Measurements from ENCODE around the gene FAM174C.
"Not testable (repeated sequence)": the region's sequence is repeated elsewhere in the genome, so short reads cannot be mapped to it uniquely, and the experiment has no call there.

The FAM174C gene

GRCh38 chr19:1237027-1237659 lies 38.2 kb upstream of the FAM174C start:
- no peak for DNase-seq (ENCODE audit: low spot score)

GRCh38 chr19:1237754-1238368 lies 37.5 kb upstream of the FAM174C start, which contains the start of gene CBARP:
TSS of gene CBARP (minus strand) at chr19:1238005. CDS start at chr19:1236100, 1,905 bp downstream.
- DNase-seq (ENCODE audit: low spot score) = peak; percentile 20

GRCh38 chr19:1238369-1239303 lies 36.7 kb upstream of the FAM174C start:
- no peak for DNase-seq (ENCODE audit: low spot score)

- DNase-seq (ENCODE audit: low spot score) = no peak
Observed at GRCh38 chr19:1239420-1239795, 35.9 kb upstream of the FAM174C start.

DNA sequence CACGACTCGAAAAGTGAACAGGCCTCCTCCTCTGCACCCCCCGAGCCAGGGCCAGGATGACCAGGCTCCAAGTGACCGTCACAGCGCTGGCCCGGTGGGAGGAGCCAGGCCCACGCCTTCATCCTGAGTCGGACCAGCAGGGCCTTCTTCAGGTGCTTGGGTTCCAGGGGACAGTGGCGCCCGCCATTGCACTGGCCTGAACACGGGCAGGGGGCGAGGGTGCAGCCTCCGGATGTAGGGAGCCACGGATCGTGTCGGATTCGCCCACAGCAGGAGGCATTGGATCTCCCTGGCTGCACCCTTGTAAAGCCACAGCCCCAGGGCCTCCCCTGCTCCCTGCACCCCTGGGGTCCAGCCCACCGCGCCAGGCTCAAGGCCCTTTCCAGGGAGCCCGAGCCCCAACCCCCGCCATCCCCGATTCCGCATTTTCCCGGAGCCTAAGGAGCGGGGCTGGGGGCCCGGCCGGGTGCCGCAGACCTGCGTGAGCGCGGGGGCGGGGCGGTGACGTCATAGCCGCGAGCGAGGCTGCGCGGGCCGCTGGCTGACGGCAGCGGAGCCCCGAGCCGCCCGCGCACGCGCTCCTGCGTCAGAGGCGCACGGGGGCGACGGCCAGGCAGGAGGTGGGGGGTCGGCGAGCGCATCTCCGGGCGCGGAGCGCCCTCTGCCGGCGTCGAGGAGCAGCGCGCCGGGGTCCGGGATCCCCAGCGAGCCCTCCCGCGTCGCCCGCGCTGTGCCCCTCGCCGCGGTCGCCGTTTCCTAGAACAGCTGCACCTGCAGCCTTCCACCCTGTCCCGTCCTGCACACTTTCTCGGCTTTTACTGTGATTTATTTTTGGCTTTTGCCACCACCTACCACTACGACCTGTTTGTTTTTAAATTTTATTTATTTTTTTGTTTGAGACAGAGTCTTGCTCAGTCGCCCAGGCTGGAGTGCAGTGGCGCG lies 35.3 kb upstream of the FAM174C start:
- DNase-seq (ENCODE audit: low spot score) = peak; percentile 78

GRCh38 chr19:1240925-1241324 lies 34.4 kb upstream of the FAM174C start:
- no peak for DNase-seq (ENCODE audit: low spot score)

DNA sequence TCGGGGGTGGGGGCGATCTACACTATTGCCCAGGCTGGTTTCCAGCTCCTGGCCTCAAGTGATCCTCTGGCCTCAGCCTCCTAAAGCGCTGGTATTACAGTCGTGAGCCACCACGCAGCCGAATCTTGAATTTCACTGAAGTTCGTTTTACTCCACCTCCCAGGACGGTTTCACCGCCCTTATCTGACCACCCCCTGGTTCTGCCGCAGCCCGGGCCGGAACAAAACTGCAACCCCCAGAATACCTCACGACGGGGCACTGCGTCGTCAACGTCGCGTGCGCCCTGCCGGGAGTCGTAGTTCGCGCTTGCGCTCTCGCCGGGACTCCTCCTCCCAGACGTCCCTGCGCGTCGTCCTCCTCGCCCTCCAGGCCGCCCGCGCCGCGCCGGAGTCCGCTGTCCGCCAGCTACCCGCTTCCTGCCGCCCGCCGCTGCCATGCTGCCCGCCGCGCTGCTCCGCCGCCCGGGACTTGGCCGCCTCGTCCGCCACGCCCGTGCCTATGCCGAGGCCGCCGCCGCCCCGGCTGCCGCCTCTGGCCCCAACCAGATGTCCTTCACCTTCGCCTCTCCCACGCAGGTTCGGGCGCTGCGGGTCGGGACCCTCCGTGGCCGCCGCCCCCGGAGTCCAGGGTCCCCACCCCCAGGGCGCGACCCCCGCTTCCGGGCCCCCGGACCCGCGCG lies 33.8 kb upstream of the FAM174C start, which contains the start of gene ATP5F1D:
ATP5F1D (plus strand) TSS at position 335 of the 679 bp plus-strand sequence; CDS start at position 435, 100 bp downstream.
- peak; percentile 96 for DNase-seq (ENCODE audit: low spot score)

- peak; percentile 88 for DNase-seq (ENCODE audit: low spot score)
Observed at GRCh38 chr19:1243768-1244692, 31.3 kb upstream of the FAM174C start.

GRCh38 chr19:1244693-1245451 lies 30.5 kb upstream of the FAM174C start:
- DNase-seq (ENCODE audit: low spot score) = peak; percentile 90

GRCh38 chr19:1245494-1246264 lies 29.7 kb upstream of the FAM174C start:
- DNase-seq (ENCODE audit: low spot score) = no peak

DNA sequence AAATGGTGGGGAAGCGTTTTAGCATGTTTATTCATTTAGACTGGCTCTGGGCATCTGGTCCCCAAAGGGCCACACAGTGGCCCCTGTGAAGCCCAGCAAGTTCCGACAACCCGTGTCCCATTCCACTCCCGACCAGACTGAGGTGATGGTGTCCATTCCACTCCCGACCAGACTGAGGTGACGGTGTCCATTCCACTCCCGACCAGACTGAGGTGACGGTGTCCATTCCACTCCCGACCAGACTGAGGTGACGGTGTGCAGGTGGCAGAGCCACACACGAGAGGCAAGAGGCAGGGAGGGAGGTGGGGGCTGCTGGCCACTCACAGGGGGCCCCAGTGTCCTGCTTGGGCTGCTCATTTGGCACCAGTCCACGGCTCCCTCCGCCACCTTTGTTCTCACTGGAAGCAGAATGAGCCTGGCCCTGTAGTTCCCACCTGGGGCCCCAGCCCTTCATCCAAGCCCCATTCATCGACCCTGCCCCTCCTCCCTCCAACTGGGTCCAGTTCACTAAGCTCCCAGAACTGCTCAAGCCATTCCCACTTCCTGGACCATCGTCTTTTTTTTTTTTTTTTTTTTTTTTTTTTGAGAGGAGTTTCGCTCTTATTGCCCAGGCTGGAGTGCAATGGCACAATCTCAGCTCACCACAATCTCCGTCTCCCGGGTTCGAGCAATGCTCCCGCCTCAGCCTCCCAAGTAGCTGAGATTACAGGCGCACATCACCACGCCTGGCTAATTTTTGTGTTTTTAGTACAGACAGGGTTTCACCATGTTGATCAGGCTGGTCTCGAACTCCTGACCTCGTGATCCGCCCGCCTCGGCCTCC lies 28.9 kb upstream of the FAM174C start:
- DNase-seq (ENCODE audit: low spot score) = not testable (repeated sequence)

- no peak for DNase-seq (ENCODE audit: low spot score)
Observed at GRCh38 chr19:1247748-1248138, 27.6 kb upstream of the FAM174C start.

DNA sequence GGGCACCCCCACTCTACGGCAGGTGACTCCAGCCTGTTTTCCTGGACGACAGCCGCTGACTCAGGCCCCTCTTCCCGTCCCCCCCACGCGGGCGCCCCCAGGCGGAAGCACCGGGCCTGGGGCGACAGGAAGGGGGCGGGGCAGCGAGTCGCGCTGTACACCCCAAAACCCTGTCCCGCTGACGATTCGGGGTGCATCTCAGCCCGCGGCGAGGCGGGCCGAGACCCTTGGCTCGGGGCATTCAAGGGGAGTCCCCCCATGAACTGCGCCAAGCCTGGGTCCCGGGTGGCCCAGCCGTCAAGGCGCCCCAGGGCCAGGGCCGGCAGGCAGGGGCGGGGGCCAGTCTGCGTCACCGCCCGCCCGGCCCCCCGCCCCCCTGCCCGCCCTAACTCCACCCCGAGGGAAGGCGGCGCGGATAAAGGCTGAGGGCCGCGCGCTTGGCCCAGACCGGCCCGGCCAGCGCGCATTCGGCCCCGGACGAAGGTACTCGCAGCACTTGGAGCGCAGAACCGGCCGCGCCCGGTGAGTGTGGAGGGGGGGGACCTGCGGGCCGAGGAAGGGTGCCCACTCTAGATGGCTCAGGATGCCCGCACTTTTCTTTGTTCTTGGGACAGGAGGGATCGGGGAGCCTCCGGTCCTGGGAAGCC lies 27.1 kb upstream of the FAM174C start, which contains the start of gene MIDN:
MIDN (plus strand) TSS at position 445 of the 647 bp plus-strand sequence. CDS start 1,714 bp downstream, outside the sequence.
- DNase-seq (ENCODE audit: low spot score) = peak; percentile 57

DNA sequence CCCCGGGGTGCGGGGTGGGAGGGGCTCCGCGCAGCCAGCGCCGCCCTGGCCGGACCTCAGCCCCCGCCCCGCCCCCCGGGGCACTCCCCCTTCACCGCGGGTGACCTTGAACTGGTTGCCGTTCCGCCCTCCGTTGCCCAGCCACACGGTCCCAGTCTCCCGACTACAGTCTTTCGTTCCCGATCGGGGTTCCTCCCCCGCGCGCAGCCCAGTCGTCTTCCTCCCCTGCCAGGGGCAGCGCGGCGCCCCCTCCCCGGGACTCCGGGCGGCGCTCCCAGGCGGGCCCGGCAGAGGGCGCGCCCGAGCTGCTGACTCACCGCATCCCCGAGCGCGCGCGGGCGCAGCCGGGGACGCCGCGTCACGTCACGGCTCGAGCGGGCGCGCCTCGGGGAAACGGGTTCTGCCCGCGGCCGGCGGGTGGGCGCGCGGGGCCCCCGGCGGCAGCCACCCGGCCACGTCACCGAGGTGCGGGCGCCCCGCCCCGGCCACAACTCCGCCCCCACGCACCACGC lies 26.5 kb upstream of the FAM174C start:
- DNase-seq (ENCODE audit: low spot score) = peak; percentile 82

GRCh38 chr19:1249298-1249989 lies 25.9 kb upstream of the FAM174C start:
- DNase-seq (ENCODE audit: low spot score) = peak; percentile 93

DNA sequence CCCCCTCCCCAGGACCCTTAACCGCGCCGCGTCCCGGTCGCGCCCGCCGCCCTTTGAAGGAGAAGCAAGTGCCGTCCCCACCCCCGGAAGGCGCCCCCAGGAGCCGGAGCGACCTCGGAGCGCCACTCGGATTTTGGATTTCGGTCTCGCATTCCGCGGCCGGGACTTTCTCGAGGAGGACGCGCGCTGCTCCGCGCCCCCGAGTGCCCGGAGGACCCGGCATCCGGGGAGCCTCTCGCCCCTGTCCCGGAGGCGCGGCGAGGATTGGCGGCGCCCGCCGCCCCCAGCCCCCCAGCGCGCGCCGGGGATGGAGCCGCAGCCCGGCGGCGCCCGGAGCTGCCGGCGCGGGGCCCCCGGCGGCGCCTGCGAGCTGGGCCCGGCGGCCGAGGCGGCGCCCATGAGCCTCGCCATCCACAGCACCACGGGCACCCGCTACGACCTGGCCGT lies 25.3 kb upstream of the FAM174C start:
- no peak for DNase-seq (ENCODE audit: low spot score)

All from hematopoietic multipotent progenitor cell treated with erythropoietin and hydrocortisone succinate and interleukin-3 and kit ligand, for 15 days (in vitro differentiated cells).